Activated T-cell treated with anti-CD3 and anti-CD28 coated beads, Interleukin-2, amount 50 U/mL, for 24 hours (primary cell): ENCODE results near the gene S100A11.

Source experiments
- DNase-seq: peaks from one replicate; pipeline ENCODE4 v3.0.0-alpha.2; 2020
- H3K27ac Mint-ChIP-seq: 2 replicates; pipeline ENCODE4 v1.8.0; 2020; ENCODE audit warnings: mild to moderate bottlenecking, mixed read lengths
- H3K27me3 Mint-ChIP-seq: 2 replicates; pipeline ENCODE4 v1.8.0; 2020; ENCODE audit warnings: mixed read lengths
- H3K36me3 Mint-ChIP-seq: 2 replicates; pipeline ENCODE4 v1.8.0; 2020; ENCODE audit warnings: low read depth, mixed read lengths
- H3K4me1 Mint-ChIP-seq: 2 replicates; pipeline ENCODE4 v1.8.0; 2020; ENCODE audit warnings: low read depth, mixed read lengths
- H3K4me3 Mint-ChIP-seq: 2 replicates; pipeline ENCODE4 v1.8.0; 2020; ENCODE audit warnings: mild to moderate bottlenecking, moderate library complexity, mixed read lengths
- H3K9me3 Mint-ChIP-seq: 2 replicates; pipeline ENCODE4 v1.8.0; 2020; ENCODE audit warnings: mixed read lengths

S100A11 gene

DNA sequence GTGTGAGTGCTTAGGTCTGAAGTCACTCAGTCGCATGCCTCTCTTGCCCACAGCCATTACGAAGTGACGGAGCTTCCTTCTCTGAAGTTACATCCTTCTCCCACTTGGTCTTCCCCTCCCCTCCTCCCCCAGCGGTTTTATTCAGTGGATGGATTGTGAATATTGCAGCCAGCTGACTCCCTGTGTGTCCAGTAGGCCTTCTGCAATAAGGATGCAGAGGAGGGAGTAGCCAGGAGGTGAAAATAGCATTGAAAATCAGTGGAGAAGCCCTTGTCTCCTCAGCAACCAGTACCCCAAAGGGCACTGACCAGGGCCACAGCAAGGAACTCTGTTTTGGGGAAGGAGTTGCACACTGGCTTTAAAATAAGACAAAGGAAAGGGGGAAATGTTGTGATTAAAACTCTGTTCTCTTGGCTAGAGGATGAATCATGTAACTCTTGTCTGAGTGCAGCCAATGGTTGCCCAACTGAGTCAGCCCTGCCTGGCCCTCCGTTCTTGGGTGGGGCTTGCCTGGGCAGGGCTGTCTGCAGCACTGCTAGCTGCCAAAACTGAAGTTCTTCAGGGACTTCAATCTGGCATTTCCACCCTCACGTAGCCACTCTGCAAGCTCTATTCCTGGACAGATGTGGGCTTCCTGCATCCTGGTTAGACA is 47.5 kb downstream of the S100A11 start:
- peak overlapping the region; percentile 76 for H3K27ac Mint-ChIP-seq
- H3K36me3 Mint-ChIP-seq: peaks cover 61% of the 10 kb centered on the region
- H3K4me3 Mint-ChIP-seq: peak overlapping the region; percentile 17
- H3K9me3 Mint-ChIP-seq: no peaks in the 10 kb centered on the region
- peak; percentile 59 for DNase-seq
- H3K27me3 Mint-ChIP-seq: no peaks in the 10 kb centered on the region
- H3K4me1 Mint-ChIP-seq: peaks cover 85% of the 10 kb centered on the region

- peaks cover 89% of the 10 kb centered on the region for H3K4me1 Mint-ChIP-seq
- peak overlapping the region; percentile 56 for H3K27ac Mint-ChIP-seq
- peaks cover 68% of the 10 kb centered on the region for H3K36me3 Mint-ChIP-seq
- H3K9me3 Mint-ChIP-seq: no peaks in the 10 kb centered on the region
- H3K4me3 Mint-ChIP-seq: no peak overlapping the region
- H3K27me3 Mint-ChIP-seq: no peaks in the 10 kb centered on the region
- DNase-seq: no peak
These were observed 48.3 kb downstream of the S100A11 start for GRCh38 chr1:151988405-151988923.

- Mint-ChIP-seq H3K27ac (peak overlapping the region; percentile 3), H3K36me3 (peaks cover 72% of the 10 kb centered on the region), H3K27me3 (no peaks in the 10 kb centered on the region), H3K9me3 (no peaks in the 10 kb centered on the region), H3K4me3 (no peak overlapping the region), H3K4me1 (peaks cover 86% of the 10 kb centered on the region)
- no peak for DNase-seq
These were observed 50.2 kb downstream of the S100A11 start for GRCh38 chr1:151986501-151987190.

DNA sequence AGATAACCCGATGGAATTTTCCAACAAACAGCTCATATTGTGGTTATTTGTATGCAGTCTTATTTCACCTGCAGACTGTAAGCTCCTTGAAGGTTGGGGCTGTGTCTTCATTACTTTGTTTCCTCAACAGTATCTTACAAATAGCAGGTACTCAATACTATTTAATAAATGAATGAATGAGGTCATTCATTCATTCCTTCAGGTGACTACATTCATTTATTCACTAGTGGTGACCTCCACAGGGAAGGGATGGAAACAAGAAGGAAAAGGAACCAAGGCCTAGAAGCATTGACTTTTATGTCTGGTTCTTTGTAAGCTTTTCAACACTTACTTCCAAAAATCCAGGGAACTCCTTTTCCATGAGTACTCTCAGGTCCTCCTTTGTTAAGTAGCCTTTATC is 51.0 kb downstream of the S100A11 start:
- Mint-ChIP-seq H3K36me3 (peaks cover 75% of the 10 kb centered on the region), H3K27me3 (no peaks in the 10 kb centered on the region), H3K27ac (peak overlapping the region; percentile 91), H3K4me3 (no peak overlapping the region), H3K4me1 (peaks cover 80% of the 10 kb centered on the region), H3K9me3 (no peaks in the 10 kb centered on the region)
- DNase-seq: no peak

GRCh38 chr1:151985270-151985669 is 51.5 kb downstream of the S100A11 start:
- Mint-ChIP-seq H3K27ac (peak overlapping the region; percentile 91), H3K27me3 (no peaks in the 10 kb centered on the region), H3K4me1 (peaks cover 79% of the 10 kb centered on the region), H3K4me3 (peak overlapping the region; percentile 15), H3K36me3 (peaks cover 78% of the 10 kb centered on the region), H3K9me3 (no peaks in the 10 kb centered on the region)
- DNase-seq: no peak

DNA sequence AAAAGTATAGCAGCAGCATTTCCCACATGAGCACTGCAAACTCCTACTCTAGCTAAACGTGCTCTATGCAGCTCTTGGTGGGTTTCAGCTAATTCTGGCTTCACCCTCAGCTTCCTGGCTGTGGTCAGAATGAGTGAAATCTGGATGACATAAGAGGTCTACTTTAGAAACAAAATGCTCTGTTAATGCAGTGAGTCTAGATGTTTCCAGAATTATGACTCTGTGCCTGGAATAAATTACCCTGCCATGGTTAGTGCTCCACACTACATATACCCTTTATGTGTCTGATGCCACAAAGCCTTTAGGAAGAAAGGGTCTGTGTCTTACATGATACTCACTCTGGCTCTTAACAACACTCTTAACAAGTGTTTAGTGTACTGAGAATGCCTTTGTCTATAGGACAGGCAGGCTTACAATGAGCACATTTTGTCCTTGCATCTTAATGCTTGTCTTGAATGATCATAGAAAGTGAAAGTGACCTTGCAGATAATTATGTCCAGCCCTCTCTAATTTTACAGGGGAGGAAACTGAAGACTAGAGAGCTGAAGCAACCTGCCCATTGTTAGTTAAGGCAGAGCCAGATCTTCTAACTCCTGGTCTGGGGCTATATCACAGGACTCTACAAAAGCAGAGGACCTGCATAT is 52.4 kb downstream of the S100A11 start:
- DNase-seq: no peak
- no peaks in the 10 kb centered on the region for H3K27me3 Mint-ChIP-seq
- H3K4me3 Mint-ChIP-seq: peak overlapping the region; percentile 19
- no peaks in the 10 kb centered on the region for H3K9me3 Mint-ChIP-seq
- H3K27ac Mint-ChIP-seq: peak overlapping the region; percentile 91
- peaks cover 75% of the 10 kb centered on the region for H3K4me1 Mint-ChIP-seq
- H3K36me3 Mint-ChIP-seq: peaks cover 83% of the 10 kb centered on the region
